DOHH2 (cell line): ENCODE measurements around the gene ABCB6.
A peak's percentile ranks its signal among the peaks of the same experiment; 100 is the strongest.

Source experiments
- H3F3A ChIP-seq: fragments of 200-600 bp; sonication (generic), shearing (Covaris generic); 2 replicates; pipeline ENCODE4 v1.6.0; 2016; ENCODE audit warnings: antibody characterized with exemption, mild to moderate bottlenecking; ENCODE audit not compliant: control insufficient read depth, insufficient read depth
- H3K27ac ChIP-seq: fragments of 200-600 bp; sonication (generic); 2 replicates; pipeline ENCODE4 v1.5.1; 2014; ENCODE audit warnings: low read depth, mild to moderate bottlenecking, low read length, moderate library complexity
- H3K27me3 ChIP-seq: fragments of 200-600 bp; sonication (generic); 2 replicates; pipeline ENCODE4 v1.6.1; 2014; ENCODE audit warnings: mild to moderate bottlenecking, low read length, mixed read lengths; ENCODE audit not compliant: control insufficient read depth
- H3K36me3 ChIP-seq: fragments of 200-600 bp; sonication (generic); 2 replicates; pipeline ENCODE4 v1.6.1; 2014; ENCODE audit warnings: mild to moderate bottlenecking, low read length, moderate library complexity, mixed read lengths; ENCODE audit not compliant: control insufficient read depth
- H3K4me1 ChIP-seq: fragments of 200-600 bp; sonication (generic); 2 replicates; pipeline ENCODE4 v1.6.1; 2014; ENCODE audit warnings: mild to moderate bottlenecking, low read length, mixed read lengths; ENCODE audit not compliant: control insufficient read depth
- H3K4me2 ChIP-seq: fragments of 200-600 bp; sonication (generic); 2 replicates; pipeline ENCODE4 v1.6.0; 2014; ENCODE audit warnings: mild to moderate bottlenecking, low read length, moderate library complexity
- H3K4me3 ChIP-seq: fragments of 200-600 bp; sonication (generic); 2 replicates; pipeline ENCODE4 v1.5.1; 2014; ENCODE audit warnings: mild to moderate bottlenecking, low read length, mixed read lengths
- H3K79me2 ChIP-seq: fragments of 200-600 bp; sonication (generic); 2 replicates; pipeline ENCODE4 v1.6.1; 2014; ENCODE audit warnings: mild to moderate bottlenecking, low read length, mixed read lengths; ENCODE audit not compliant: control insufficient read depth
- H3K9me2 ChIP-seq: fragments of 200-600 bp; sonication (generic); replicated peaks from 2 replicates; pipeline ENCODE4 v1.6.1; 2014; ENCODE audit warnings: mild to moderate bottlenecking, low read length, mixed read lengths; ENCODE audit not compliant: control insufficient read depth
- H3K9me3 ChIP-seq: fragments of 200-600 bp; sonication (generic); 2 replicates; pipeline ENCODE4 v1.6.1; 2014; ENCODE audit warnings: antibody characterized with exemption, low read length, mixed read lengths; ENCODE audit not compliant: control insufficient read depth, insufficient read depth
- H4K20me1 ChIP-seq: fragments of 200-600 bp; sonication (generic); 2 replicates; pipeline ENCODE4 v1.6.0; 2014; ENCODE audit warnings: low read depth, mild to moderate bottlenecking, antibody characterized with exemption, low read length, moderate library complexity; ENCODE audit not compliant: control insufficient read depth, insufficient read depth
- CTCF ChIP-seq: fragments of 200-600 bp; sonication (generic); IDR thresholded peaks from one replicate; pipeline ENCODE4 v1.5.1; 2014; ENCODE audit warnings: antibody characterized with exemption, mild to moderate bottlenecking, low read depth, low read length; ENCODE audit not compliant: poor library complexity, severe bottlenecking
- EZH2phosphoT487 ChIP-seq: fragments of 200-600 bp; sonication (generic); IDR thresholded peaks from 2 replicates; pipeline ENCODE4 v1.6.1; 2017; ENCODE audit warnings: borderline replicate concordance, mild to moderate bottlenecking, antibody characterized with exemption, low read length, moderate library complexity, mixed read lengths

The ABCB6 gene

GRCh38 chr2:219230059-219230540 lies 11.3 kb upstream of the ABCB6 start:
- Histone ChIP-seq H3K9me3 (no peaks in the 10 kb centered on the region), H3K4me3 (peak overlapping the region; percentile 88), H3K27ac (peak overlapping the region; percentile 72), H3F3A (no peaks in the 10 kb centered on the region; the same call in 1 of the 2 replicates), H3K79me2 (peaks cover 53% of the 10 kb centered on the region), H3K36me3 (peaks cover 74% of the 10 kb centered on the region), H4K20me1 (no peaks in the 10 kb centered on the region), H3K4me1 (peaks cover 31% of the 10 kb centered on the region), H3K9me2 (no peaks in the 10 kb centered on the region), H3K4me2 (peak overlapping the region; percentile 81), H3K27me3 (no peaks in the 10 kb centered on the region)
- no peak for TF ChIP-seq EZH2phosphoT487
- TF ChIP-seq CTCF: no peak

- H3K4me1 ChIP-seq: peaks cover 31% of the 10 kb centered on the region
- TF ChIP-seq CTCF: no peak
- no peak for TF ChIP-seq EZH2phosphoT487
- peak within 1 kb of the TSS; percentile 88 for H3K4me3 ChIP-seq
- H4K20me1 ChIP-seq: no peaks in the 10 kb centered on the region
- peak within 1 kb of the TSS; percentile 84 for H3K4me2 ChIP-seq
- H3F3A ChIP-seq: no peaks in the 10 kb centered on the region; the same call in 1 of the 2 replicates
- H3K27ac ChIP-seq: peak within 1 kb of the TSS; percentile 72
- no peaks in the 10 kb centered on the region for H3K9me2 ChIP-seq
- H3K9me3 ChIP-seq: no peaks in the 10 kb centered on the region
- no peaks in the 10 kb centered on the region for H3K27me3 ChIP-seq
- peaks cover 74% of the 10 kb centered on the region for H3K36me3 ChIP-seq
- peaks cover 53% of the 10 kb centered on the region for H3K79me2 ChIP-seq
These were observed 10.7 kb upstream of the ABCB6 start, which contains the start of the genes ANKZF1 and ATG9A for GRCh38 chr2:219229305-219230058. Gene ANKZF1, plus strand, starts transcription at chr2:219229806. Its CDS starts 452 bp downstream, at chr2:219230258. Gene ATG9A, minus strand, starts transcription at chr2:219229636. Its CDS starts 1,612 bp downstream, at chr2:219228024.

- H3K79me2 ChIP-seq: peaks cover 53% of the 10 kb centered on the region
- H3K27ac ChIP-seq: peak overlapping the region; percentile 72
- H3K36me3 ChIP-seq: peaks cover 74% of the 10 kb centered on the region
- H3K9me3 ChIP-seq: no peaks in the 10 kb centered on the region
- peak overlapping the region; percentile 84 for H3K4me2 ChIP-seq
- no peaks in the 10 kb centered on the region for H3K9me2 ChIP-seq
- no peak for TF ChIP-seq EZH2phosphoT487
- TF ChIP-seq CTCF: no peak
- no peaks in the 10 kb centered on the region for H4K20me1 ChIP-seq
- peaks cover 31% of the 10 kb centered on the region for H3K4me1 ChIP-seq
- H3K27me3 ChIP-seq: no peaks in the 10 kb centered on the region
- H3K4me3 ChIP-seq: peak overlapping the region; percentile 88
- H3F3A ChIP-seq: no peaks in the 10 kb centered on the region; the same call in 1 of the 2 replicates
These were observed 10.2 kb upstream of the ABCB6 start for GRCh38 chr2:219228911-219229304.
